Tibial nerve (tissue), 4 donors: ENCODE measurements around the gene MXI1. TPM values are rescaled to one million over a fixed set of nuclear protein-coding genes. Genes with fewer than 3 reads are reported as not detected.
A peak's percentile ranks its signal among the peaks of the same experiment; 100 is the strongest.
"Not testable (repeated sequence)": the region's sequence is repeated elsewhere in the genome, so short reads cannot be mapped to it uniquely, and the experiment has no call there.

ENCODE experiments used
- DNase-seq, 2 donors: peaks; one replicate each; pipeline ENCODE4 v3.0.0-alpha.2; 2019; ENCODE audit warnings: low spot score in 2 of 2
- H3K27ac ChIP-seq, 4 donors: fragments of 200-600 bp; sonication (generic) in 3 of 4; one replicate each; pipeline ENCODE4 v1.5.1; 2017 to 2019; ENCODE audit warnings: mild to moderate bottlenecking in 1 of 4
- H3K27me3 ChIP-seq, 2 donors: fragments of 200-600 bp; sonication (generic) in 1 of 2; one replicate each; pipeline versions ENCODE4 v1.5.1 to v1.6.0; 2017 to 2019
- H3K36me3 ChIP-seq, 3 donors: fragments of 200-600 bp; sonication (generic); one replicate each; pipeline ENCODE4 v1.5.1; 2018 to 2019
- H3K4me1 ChIP-seq, 4 donors: fragments of 200-600 bp; sonication (generic) in 3 of 4; one replicate each; pipeline ENCODE4 v1.5.1; 2017 to 2019
- H3K4me3 ChIP-seq, 4 donors: fragments of 200-600 bp; sonication (generic) in 3 of 4; one replicate each; pipeline ENCODE4 v1.5.1; 2017 to 2019; ENCODE audit warnings: mild to moderate bottlenecking in 1 of 4, moderate library complexity in 1 of 4
- H3K9me3 ChIP-seq, 4 donors: fragments of 200-600 bp; sonication (generic) in 3 of 4; one replicate each; pipeline ENCODE4 v1.5.1; 2017 to 2019
- CTCF ChIP-seq, 5 experiments: fragments of 200-600 bp in 3 of 5; fragments of 450-650 bp in 2 of 5; sonication (generic) in 3 of 5; IDR thresholded peaks; one replicate each; pipeline ENCODE4 v1.5.1; 2016 to 2019; ENCODE audit warnings: antibody characterized with exemption in 5 of 5, mild to moderate bottlenecking in 3 of 5, moderate library complexity in 2 of 5
- EP300 ChIP-seq, 2 donors: sonication (generic); formaldehyde crosslinking; IDR thresholded peaks; one replicate each; pipeline ENCODE4 v1.6.1; 2017; ENCODE audit warnings: antibody characterized with exemption in 2 of 2, mild to moderate bottlenecking in 1 of 2
- POLR2A ChIP-seq, 2 donors: fragments of 450-650 bp; IDR thresholded peaks; one replicate each; pipeline ENCODE4 v1.6.1; 2017; ENCODE audit warnings: antibody characterized with exemption in 2 of 2, mild to moderate bottlenecking in 2 of 2, moderate library complexity in 2 of 2
- WGBS, 2 donors: methylation state at CpG; one replicate each; pipeline ENCODE4 v1.1.5; 2018; 5-methylcytosine and 5-hydroxymethylcytosine counted together
- total RNA-seq, 4 donors: library from RNA; depleted of rRNA; stranded (reverse); fragments of >200 nt; gene quantifications; one replicate each; pipeline ENCODE4 v1.1.0, GENCODE V29; 2016

The MXI1 gene
- total RNA-seq, 4 donors from 2014 or later, result 103 to 131 (median 123) TPM

GRCh38 chr10:110239892-110240291 lies 32.5 kb downstream of the MXI1 start:
- TF ChIP-seq POLR2A (IDR thresholded peaks at IDR 0.05), result no peak
- no peak for TF ChIP-seq CTCF (IDR thresholded peaks at IDR 0.05)
- no peak for TF ChIP-seq EP300 (IDR thresholded peaks at IDR 0.05)
- H3K27ac ChIP-seq, result no peak overlapping the region
- H3K4me1 ChIP-seq, result peaks cover 0 to 10% (median 4%) of the 10 kb centered on the region in 4 donors
- H3K36me3 ChIP-seq, result peaks cover 0 to 28% (median 4%) of the 10 kb centered on the region in 3 donors
- no peaks in the 10 kb centered on the region for H3K27me3 ChIP-seq
- no peak for DNase-seq
- H3K9me3 ChIP-seq, result peaks cover 0 to 13% (median 0%) of the 10 kb centered on the region in 4 donors
- H3K4me3 ChIP-seq, result no peak overlapping the region

- H3K27me3 ChIP-seq, result no peaks in the 10 kb centered on the region
- TF ChIP-seq POLR2A (IDR thresholded peaks at IDR 0.05) (no peak), CTCF (IDR thresholded peaks at IDR 0.05) (no peak), EP300 (IDR thresholded peaks at IDR 0.05) (no peak)
- peaks cover 0 to 13% (median 0%) of the 10 kb centered on the region in 4 donors for H3K9me3 ChIP-seq
- H3K27ac ChIP-seq, result no peak overlapping the region
- WGBS, 2 donors, result 87 to 89% methylated on average over 3 of the region's 3 CpGs
- H3K4me1 ChIP-seq, result peaks cover 0 to 14% (median 4%) of the 10 kb centered on the region in 4 donors
- no peak for DNase-seq
- no peak overlapping the region for H3K4me3 ChIP-seq
- H3K36me3 ChIP-seq, result peaks cover 0 to 33% (median 4%) of the 10 kb centered on the region in 3 donors
Observed at GRCh38 chr10:110241407-110241806, 34.0 kb downstream of the MXI1 start.

- Histone ChIP-seq H3K4me3 (no peak overlapping the region), H3K27ac (peak overlapping the region in 1 of 4 donors; percentile 38), H3K9me3 (peaks cover 0 to 13% (median 0%) of the 10 kb centered on the region in 4 donors), H3K36me3 (peaks cover 0 to 29% (median 4%) of the 10 kb centered on the region in 3 donors), H3K27me3 (no peaks in the 10 kb centered on the region), H3K4me1 (peaks cover 0 to 15% (median 4%) of the 10 kb centered on the region in 4 donors)
- 85 to 90% methylated on average over 2 of the region's 2 CpGs for WGBS, 2 donors
- TF ChIP-seq CTCF (IDR thresholded peaks at IDR 0.05) (no peak), POLR2A (IDR thresholded peaks at IDR 0.05) (no peak), EP300 (IDR thresholded peaks at IDR 0.05) (no peak)
- no peak for DNase-seq
Observed at GRCh38 chr10:110241841-110242240, 34.4 kb downstream of the MXI1 start.

GRCh38 chr10:110242511-110242910 lies 35.1 kb downstream of the MXI1 start:
- H3K4me3 ChIP-seq, result no peak overlapping the region
- TF ChIP-seq POLR2A (IDR thresholded peaks at IDR 0.05) (no peak), CTCF (IDR thresholded peaks at IDR 0.05) (no peak), EP300 (IDR thresholded peaks at IDR 0.05) (no peak)
- H3K36me3 ChIP-seq, result peaks cover 0 to 24% (median 3%) of the 10 kb centered on the region in 3 donors
- no peak for DNase-seq
- H3K27ac ChIP-seq, result no peak overlapping the region
- H3K9me3 ChIP-seq, result peaks cover 0 to 13% (median 0%) of the 10 kb centered on the region in 4 donors
- H3K27me3 ChIP-seq, result no peaks in the 10 kb centered on the region
- WGBS, 2 donors, result 91 to 94% methylated on average over 1 of the region's 1 CpG
- H3K4me1 ChIP-seq, result peaks cover 0 to 15% (median 4%) of the 10 kb centered on the region in 4 donors

GRCh38 chr10:110244550-110244949 lies 37.1 kb downstream of the MXI1 start:
- H3K27ac ChIP-seq, result no peak overlapping the region
- DNase-seq, result no peak
- H3K36me3 ChIP-seq, result peaks cover 0 to 22% (median 0%) of the 10 kb centered on the region in 3 donors
- peaks cover 0 to 15% (median 4%) of the 10 kb centered on the region in 4 donors for H3K4me1 ChIP-seq
- WGBS, 2 donors, result 81 to 83% methylated on average over 3 of the region's 3 CpGs
- TF ChIP-seq CTCF (IDR thresholded peaks at IDR 0.05), result no peak
- no peak for TF ChIP-seq POLR2A (IDR thresholded peaks at IDR 0.05)
- TF ChIP-seq EP300 (IDR thresholded peaks at IDR 0.05), result no peak
- no peaks in the 10 kb centered on the region for H3K9me3 ChIP-seq
- H3K4me3 ChIP-seq, result no peak overlapping the region
- no peaks in the 10 kb centered on the region for H3K27me3 ChIP-seq

- H3K27ac ChIP-seq, H3K4me3 ChIP-seq, H3K27me3 ChIP-seq, DNase-seq, H3K9me3 ChIP-seq: not testable (repeated sequence)
- WGBS, 2 donors, result 76% methylated on average over 5 of the region's 5 CpGs
- H3K4me1 ChIP-seq, result peaks cover 0 to 11% (median under 1%) of the 10 kb centered on the region in 4 donors
- peaks cover 0 to 22% (median 0%) of the 10 kb centered on the region in 3 donors for H3K36me3 ChIP-seq
Observed at GRCh38 chr10:110247833-110248232, 40.4 kb downstream of the MXI1 start.

GRCh38 chr10:110249489-110249888 lies 42.1 kb downstream of the MXI1 start:
- Histone ChIP-seq H3K4me1 (peaks cover 0 to 14% (median 0%) of the 10 kb centered on the region in 4 donors), H3K36me3 (peaks cover 0 to 22% (median 0%) of the 10 kb centered on the region in 3 donors)
- DNase-seq, H3K27me3 ChIP-seq, H3K4me3 ChIP-seq, H3K27ac ChIP-seq, H3K9me3 ChIP-seq: not testable (repeated sequence)
- WGBS, 2 donors, result 91 to 96% methylated on average over 1 of the region's 1 CpG

GRCh38 chr10:110251392-110251791 lies 44.0 kb downstream of the MXI1 start:
- H3K4me1 ChIP-seq, result peaks cover 0 to 10% (median 0%) of the 10 kb centered on the region in 4 donors

More at GRCh38 chr10:110251392-110251791, 44.0 kb downstream of the MXI1 start:
- H3K9me3 ChIP-seq, H3K27me3 ChIP-seq, H3K4me3 ChIP-seq, H3K27ac ChIP-seq, DNase-seq: not testable (repeated sequence)
- H3K36me3 ChIP-seq, result peaks cover 0 to 18% (median 0%) of the 10 kb centered on the region in 3 donors
- 32 to 83% methylated on average over 1 of the region's 1 CpG for WGBS, 2 donors
